KBM-7 (cell line): ENCODE data around the gene CHMP5.
A peak's percentile ranks its signal among the peaks of the same experiment; 100 is the strongest.

Experiments used
- DNase-seq: peaks from one replicate; pipeline ENCODE4 v3.0.0-alpha.2; 2015
- in situ Hi-C: fragments of 300-500 bp; cut with MboI; formaldehyde crosslinking; loops from 2 replicates; pipeline ENCODE4 v1.14.3; 2020; ENCODE audit warnings: low sequenced_read_pairs, low pct_unique_long_range_greater_than_20kb, mixed read lengths

The CHMP5 gene

DNA sequence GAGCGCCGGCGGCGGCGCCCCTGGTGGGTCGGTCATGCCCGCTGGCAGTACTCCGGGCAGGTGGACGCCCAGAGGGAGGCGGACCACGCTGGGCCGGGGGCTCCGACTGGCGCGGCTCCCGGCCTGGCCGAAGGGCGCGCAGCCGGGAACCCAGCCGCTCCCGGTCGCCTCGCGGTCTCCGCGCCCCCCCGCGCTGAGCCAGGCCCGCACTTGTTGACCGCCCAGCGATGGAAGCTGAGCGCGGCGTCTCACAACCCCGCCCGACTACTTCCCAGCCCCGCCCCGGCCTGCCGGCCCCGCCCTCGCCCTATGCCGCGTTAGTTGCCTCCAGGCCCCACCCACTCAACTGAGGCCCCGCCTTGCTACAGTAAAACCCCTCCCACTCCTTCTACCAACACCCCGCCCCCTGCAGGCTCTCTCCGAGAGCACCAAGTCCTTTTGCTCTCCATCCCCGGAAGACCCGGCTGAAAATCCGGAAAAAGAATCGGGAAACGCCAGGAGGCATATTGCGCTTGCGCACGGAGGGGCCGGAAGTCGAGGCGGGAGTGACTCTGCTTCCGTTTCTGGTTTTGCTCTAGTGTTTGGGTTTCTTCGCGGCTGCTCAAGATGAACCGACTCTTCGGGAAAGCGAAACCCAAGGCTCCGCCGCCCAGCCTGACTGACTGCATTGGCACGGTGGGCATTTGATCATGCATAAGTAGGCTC, at the start of gene CHMP5, which contains the start of gene BAG1:
TSS of gene CHMP5 (plus strand) at position 577 of the 705 bp plus-strand sequence. CDS start at position 607, 30 bp downstream.
TSS of gene BAG1 (minus strand) at position 236 of the 705 bp plus-strand sequence.
- in situ Hi-C loops = no loop called here
- peak; percentile 99 for DNase-seq

DNA sequence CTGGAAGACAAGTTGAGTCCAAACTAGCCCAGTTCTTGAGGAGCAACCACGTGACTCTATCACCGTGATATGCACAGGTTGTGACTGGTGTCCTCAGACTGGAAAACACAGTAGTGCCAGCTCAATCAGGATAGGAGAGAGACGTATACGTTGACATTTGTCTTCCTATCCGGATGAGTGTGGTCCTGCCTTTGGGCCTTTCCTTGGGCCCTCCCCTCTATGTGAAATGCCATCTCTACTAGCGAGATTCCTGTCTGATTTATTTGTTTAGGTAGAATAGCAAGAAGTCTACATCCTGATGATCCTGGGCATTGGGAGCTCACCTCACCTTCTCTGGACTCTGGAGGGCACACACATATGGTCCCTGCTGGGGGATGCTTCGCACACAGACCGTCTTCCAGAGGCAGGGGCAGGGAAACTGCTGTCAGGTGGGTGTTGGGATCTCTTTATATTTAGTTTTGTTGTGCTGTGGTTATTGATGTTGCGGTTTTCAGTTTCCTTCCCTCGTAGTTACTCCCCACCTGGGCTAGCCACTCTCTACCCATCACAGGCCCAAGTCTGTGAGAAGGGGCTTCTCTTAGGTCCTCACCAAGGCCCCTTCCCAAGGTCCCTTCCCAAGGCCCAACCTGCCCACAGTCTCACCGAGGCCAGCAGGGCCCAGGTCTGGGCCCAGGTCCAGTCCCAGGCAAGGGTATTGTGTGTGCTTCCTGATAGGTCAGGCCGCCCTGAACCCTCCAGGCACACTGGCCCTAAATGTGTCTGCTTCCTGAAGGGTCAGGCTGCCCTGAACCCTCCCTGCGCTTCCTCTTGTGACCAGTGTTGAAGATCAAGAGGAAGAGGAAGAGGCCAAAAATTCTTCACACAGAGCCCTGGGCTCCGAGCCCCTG, 43.9 kb upstream of the CHMP5 start:
- in situ Hi-C loops = no loop called here
- DNase-seq = no peak

DNA sequence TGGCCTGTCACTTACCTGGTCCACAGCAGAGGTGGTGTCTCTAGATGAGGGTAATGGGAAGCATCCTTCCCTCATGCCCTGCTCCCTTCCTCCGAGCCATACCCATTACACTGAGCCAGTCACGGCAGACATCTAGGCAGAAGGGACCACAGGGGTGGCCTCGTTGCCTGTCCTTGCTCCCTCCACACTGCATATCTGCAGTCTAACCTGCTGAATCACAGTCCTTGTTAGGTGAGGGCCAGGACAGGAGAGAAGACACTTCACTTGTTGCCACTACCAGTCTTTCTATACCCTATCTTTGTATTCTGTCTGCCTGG, 43.3 kb upstream of the CHMP5 start:
- in situ Hi-C loops = no loop called here
- no peak for DNase-seq

DNA sequence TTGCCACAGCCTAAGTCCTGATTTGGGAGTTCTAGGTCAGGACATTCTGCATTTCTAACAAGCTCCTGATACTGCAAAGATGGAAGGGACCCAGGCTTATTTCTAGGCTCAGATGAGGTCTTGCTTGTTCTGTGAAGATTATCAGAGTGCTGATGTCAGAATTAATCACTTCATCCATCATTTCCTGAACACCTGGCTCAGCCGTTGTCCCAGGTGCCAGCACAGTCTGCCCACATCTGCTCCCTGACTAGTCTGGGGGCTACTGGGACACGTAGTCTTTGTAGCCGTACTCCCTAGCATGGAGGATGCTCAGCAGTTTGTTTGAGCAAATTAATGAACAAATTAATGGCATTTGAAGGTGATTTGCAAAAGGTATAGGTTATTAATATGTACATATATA, 42.8 kb upstream of the CHMP5 start:
- no peak for DNase-seq
- in situ Hi-C loops = no loop called here

DNA sequence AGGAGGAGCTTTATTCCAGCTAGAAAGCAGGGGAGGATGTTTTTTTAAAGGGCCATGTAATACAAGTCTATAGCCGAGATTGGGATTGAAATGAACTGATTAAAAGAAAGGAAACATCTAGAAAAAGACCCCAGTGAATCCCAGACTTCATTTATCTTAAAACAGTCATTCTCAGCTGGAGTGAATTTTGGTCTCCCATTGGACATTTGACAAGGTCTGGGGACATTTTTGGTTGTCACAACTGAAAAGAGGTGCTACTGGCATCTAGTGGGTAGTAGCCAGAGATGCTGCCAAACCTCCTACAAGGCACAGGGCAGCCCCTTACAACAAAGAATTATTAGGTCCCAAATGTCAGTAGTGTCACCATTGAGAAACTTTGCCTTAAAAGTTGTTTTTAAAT, 41.2 kb upstream of the CHMP5 start:
- DNase-seq = no peak
- in situ Hi-C loops = no loop called here

DNA sequence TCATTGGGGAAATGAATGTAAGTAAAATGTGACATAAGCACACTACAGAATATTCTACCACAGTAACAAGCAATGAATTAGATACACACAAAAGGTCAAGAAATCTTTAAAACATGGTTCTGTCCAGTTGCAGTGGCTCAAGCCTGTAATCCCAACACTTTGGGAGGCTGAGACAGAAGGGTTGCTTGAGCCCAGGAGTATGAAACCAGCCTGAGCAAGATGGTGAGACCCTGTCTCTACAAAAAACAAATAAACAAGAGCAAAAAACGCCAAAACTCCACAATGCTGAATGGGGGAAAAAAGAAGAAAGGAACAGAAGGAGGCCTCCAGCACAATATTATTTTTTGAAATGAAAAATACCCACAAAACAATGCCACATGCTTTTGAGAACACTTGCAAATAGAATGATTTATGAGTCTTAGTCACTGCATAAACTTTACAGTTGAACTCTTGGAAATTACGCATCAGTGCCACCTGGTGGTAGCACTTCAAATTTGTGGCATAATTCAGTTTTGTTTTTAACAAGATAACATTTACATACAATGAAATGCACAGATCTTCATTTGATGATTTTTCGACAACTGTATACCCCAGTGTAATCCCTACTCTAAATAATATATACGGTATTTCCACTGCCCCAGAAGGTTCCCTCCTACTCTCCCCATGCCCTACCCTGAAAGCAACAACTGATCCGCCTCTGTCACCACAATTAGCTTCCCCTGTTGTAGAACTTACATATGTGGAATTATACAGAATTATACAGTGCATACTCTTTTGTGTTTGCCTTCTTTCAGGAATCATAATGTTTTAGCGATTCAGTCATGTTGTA, 39.3 kb upstream of the CHMP5 start:
- DNase-seq = peak; percentile 83
- in situ Hi-C loops = no loop called here

DNA sequence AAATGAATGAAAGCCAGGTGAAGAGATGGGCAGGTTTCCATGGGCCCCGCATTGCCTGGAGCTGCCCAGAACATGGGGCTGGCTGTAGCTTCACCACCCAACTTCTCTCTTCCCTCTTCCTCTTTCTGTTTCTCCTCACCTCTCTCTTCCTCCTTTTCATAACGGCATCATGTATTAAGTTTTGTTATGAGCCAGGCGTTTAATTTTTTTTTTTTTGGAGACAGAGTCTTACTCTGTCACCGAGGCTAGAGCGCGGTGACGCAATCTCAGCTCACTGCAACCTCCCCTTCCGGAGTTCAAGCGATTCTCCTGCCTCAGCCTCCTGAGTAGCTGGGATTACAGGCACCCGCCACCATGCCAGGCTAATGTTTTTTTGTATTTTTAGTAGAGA, 37.8 kb upstream of the CHMP5 start:
- in situ Hi-C loops = no loop called here

DNA sequence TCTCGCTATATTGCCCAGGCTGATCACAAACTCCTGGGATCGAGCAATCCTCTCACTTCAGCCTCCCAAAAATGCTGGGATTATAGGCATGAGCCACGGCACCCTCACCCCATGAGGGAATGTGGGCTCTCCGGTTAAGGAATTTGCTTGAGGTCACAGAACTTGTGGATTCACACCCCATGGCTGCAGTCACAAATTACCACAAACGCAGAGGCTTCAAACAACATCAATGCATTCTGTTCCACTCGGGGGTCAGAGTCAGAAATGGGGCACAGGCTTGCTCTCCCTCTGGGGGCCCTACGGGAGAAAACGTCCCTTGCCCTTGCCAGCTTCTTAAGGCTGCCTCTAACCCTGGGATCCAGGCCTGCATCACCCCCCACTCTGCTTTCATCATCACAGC, 37.1 kb upstream of the CHMP5 start:
- in situ Hi-C loops = no loop called here
- DNase-seq = no peak

More for the DNA sequence above, 37.8 kb upstream of the CHMP5 start:
- DNase-seq = peak; percentile 92

DNA sequence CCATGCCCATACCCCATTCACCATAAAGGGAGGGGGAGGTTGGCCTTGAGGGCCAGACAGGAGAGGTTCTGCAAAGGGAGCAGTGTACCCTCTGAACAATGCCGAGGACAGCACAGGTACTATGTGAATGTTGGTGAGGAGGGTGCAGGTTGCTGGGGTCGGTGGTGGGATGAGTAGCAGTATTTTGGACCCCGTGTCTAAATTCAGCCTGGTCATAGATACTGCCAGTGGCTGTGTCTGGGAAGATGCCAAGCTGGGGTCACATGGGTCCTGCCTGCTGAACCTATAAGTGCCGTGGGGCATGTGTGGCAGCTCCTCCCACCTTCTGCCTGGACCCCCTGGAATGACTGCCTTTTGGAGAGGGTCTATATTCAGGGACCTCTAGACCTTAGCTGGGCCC, 36.2 kb upstream of the CHMP5 start:
- DNase-seq = no peak
- in situ Hi-C loops = no loop called here

DNA sequence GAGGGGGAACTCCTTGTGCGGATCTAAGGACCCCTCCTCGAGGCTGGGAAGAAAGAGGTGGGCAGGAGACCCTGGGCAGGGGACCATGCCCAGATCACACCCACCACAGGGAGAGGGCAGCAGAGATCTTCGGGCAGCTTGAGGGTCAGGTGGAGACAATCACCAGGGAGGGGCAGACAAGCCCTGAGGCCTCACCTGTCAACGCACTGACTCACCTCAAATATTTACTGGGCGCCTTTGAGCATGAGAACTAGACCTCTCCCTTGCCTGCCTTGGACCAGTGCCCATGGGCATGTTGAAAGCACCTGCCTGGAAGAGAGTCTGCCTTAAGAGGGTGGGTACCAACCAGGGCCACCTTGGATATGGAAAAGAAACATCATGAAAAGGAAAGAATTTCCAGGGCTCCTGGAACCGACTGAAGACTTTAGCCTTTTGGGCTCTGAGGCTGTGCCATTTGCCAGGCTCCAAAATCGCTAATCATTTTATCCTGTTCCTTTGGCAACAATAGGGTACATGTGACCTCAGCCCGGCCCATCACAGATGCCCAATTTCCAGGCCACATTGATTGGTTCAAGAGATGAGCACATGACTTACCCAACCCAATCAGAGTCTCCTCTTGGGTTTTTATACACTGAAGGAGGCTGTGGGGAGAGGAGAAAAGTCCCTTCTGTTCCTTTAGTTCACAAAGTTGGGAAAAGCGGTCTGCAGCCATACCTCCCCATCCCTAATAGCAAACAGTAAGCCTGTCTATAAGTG, 35.3 kb upstream of the CHMP5 start:
- in situ Hi-C loops = no loop called here
- no peak for DNase-seq

DNA sequence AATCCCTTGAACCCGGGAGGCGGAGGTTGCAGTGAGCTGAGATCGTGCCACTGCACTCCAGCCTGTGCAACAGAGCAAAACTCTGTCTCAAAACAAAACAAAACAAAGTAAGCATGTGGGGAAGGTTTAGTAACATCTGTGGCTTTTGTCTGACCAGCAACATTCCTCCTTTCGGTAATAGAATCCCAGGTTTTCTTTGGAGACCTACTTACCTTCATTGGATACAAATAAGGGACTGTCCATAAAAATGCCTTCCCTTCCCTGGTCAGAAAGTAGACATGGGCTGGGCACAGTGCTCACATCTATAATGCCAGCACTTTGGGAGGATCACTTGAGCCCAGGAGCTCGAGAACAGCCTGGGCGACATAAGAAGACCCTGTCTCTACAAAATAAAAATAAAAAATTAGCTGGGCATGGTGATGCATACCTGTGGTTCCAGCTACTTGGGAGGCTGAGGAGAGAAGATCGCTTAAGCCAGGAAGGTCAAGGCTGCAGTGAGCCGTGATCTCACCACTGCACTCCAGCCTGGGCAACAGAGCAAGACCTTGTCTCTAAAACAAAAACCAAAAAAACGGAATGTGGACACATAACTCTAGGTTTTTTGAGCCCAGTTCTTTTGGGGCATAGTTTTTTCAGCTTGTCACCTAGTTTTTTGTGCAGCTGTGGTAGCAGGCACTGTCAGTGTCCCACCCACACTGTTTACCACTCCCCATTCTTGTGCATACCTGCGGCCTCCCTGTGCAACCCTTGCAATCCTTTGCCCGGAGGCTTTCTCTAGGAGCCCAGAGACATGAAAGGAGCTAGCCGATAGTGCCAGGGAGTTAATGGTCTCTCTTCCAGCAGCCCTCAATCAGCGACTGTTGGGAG, 33.9 kb upstream of the CHMP5 start:
- DNase-seq = no peak
- in situ Hi-C loops = no loop called here

DNA sequence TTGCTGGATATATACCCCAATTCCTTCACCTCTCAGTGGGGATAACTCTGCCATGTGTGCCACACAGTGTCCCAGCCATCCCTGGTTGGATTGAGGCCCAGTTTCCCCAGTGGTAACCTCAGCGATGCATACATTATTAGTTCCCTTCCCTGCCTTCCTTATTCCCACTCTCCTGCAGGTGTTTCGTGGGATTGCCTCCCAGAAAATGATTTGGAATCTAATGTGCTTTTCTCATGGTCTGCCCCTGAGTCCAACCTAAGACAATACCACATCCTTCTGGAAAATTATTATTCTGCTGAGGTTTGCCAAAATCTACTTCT, 33.3 kb upstream of the CHMP5 start:
- in situ Hi-C loops = no loop called here
- no peak for DNase-seq

DNA sequence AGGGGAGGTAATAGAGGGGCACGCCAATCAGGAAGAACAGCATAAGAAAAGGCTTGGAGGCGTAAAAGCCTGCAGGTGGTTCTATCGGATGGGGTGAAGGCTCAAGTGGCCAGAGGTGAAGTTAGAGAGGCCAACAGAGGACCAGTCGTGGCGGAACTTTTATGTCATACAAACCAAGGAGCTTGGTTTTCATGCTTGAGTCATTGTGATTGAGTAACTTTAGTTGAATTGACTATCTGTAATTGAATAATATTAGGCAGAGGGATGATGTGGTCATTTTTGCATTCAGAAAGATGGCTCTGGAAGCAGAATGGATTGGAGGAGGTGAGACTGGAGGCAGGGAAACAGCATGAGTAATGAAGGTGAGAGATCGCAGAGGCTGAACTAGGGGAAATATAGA, 32.0 kb upstream of the CHMP5 start:
- no peak for DNase-seq
- in situ Hi-C loops = no loop called here

DNA sequence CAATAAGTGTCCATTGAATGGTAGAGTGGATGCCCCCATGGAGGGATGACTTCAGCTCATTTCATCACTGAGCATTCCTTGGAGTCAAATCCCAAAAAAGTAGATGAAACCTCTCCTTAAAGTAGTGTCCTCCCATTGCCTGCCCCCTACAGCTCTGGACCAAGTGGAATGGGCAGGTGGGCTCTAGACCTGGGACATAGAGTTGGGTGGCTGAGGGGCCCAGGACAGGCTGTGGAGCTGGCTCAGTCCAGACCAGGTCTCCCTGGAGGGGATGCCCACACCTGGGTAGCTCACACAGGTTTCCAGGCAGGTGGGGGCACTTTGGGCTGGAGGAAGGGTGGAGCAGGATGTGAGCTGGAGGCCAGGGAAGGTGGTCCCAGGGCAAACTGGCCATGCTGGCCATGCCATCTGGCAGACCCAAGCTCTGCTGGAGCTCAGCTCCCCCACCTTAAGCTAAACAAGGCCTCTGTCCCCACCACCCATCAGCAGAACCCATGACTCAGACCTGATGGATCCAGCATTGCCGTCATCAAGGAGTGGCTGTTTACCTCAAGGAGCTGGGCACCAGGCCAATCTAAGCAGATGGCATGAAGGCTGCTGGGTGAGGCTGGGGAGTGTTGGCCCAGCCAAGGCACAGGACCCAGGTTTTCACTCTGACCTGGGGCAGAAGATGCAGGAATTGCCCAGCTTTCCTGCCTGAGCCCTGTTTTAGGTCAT, 31.1 kb upstream of the CHMP5 start:
- no peak for DNase-seq
- in situ Hi-C loops = no loop called here

DNA sequence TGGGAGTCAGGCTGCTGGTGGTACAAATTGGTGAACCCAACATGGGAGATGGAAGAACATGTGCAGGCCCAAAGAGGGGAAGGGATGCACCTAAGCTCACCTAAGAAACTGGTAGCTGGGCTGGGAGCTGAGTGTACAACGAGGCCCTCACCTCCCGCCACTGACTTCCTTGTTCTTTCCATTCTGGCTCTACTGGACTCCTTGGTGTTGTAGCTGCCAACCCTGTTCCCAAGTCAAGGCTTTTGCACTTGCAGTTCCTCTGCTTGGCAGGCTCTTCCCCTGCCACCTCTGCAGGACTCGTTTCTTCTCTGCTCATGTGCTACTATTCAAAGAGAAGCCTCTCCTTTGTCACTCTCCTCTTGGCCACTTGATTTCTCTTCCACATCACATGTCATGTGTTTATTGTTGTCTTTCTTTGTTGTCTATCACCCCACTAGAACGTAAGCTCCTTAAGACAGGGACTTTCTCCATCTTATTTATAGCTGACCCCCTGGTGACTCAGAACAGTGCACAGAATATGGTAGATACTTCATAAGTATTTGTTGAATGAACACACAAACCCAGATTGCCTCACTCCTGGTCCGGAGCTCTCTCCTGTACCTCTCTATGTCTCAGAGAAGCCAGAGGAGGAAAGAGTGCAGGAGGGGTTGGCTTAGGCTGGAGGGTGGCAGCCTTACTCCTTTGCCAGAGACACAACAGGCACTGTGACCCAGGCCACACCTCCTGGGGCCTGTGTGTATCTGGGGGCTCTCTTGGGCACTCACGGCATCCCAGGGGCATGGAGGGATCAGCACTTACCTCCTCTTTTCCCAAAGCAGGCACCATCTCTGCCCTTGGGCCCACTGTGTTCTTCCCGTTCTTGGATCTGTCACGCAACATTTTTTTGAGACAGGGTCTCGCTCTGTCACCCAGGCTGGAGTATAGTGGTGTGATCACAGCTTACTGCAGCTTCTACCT, 30.1 kb upstream of the CHMP5 start:
- in situ Hi-C loops = no loop called here
- no peak for DNase-seq

DNA sequence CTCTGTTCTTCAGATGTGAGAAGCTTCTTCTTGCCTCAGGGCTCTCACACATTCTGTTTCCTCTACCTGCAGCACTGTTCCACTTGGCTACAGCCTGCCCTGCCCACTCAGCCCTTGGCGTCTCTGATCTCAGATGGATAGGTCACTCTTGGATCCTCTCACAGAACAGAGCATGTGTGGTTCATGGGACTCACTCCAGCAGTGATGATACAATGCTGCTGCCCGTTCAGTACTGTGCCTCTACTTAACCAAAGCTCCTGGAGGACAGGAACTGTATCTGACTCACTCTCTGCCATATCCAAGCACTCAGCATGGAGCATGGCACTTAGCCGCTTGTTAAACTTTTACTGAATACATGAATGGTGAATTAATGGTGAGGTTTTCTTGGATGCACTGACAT, 28.3 kb upstream of the CHMP5 start:
- in situ Hi-C loops = no loop called here
- DNase-seq = no peak

DNA sequence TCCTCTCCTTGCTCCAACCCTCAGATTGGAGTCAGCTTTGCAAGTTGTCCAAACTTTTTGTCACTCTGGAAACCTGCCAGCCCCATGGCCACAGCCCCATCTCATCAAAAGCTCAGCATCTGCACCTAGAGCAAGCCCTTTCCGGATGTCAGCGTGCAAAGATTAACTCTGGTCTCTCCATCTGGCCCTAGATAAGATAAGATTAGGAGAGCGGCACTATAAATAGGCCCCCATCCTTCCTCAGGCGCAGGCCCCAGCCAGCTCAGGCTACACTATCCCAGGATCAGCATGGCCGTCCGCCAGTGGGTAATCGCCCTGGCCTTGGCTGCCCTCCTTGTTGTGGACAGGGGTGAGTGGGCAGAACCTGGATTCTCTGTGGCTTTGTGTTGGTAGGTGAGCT, 24.9 kb upstream of the CHMP5 start, which contains the start of gene SPINK4:
TSS of gene SPINK4 (plus strand) at position 247 of the 400 bp plus-strand sequence. CDS start at position 289, 42 bp downstream.
- DNase-seq = peak; percentile 97
- in situ Hi-C loops = no loop called here
